ENCODE data around the gene CCM2.

DNA sequence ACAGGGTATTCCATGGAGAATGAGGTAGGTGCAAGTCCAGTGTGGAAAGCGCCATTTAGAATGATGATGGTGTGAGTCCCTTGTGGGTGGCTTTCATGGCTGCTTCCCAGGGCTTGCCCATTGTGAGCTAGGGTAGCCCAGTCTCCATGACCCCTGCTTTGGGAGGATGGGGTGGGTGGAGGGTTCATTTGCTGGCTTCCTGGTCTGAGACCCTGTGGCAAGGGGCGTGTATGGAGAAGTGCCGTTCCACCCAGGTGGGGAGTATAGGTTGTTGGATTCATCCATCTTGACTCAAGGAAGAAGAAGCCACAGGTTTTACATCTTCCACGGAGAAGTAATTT lies 27.7 kb downstream of the CCM2 start:
- TF ChIP-seq POLR2AphosphoS5 (IDR thresholded peaks at IDR 0.05) = no peak
- TF ChIP-seq POLR2A (IDR thresholded peaks at IDR 0.05) = no peak
- TF ChIP-seq, protein P1, sequence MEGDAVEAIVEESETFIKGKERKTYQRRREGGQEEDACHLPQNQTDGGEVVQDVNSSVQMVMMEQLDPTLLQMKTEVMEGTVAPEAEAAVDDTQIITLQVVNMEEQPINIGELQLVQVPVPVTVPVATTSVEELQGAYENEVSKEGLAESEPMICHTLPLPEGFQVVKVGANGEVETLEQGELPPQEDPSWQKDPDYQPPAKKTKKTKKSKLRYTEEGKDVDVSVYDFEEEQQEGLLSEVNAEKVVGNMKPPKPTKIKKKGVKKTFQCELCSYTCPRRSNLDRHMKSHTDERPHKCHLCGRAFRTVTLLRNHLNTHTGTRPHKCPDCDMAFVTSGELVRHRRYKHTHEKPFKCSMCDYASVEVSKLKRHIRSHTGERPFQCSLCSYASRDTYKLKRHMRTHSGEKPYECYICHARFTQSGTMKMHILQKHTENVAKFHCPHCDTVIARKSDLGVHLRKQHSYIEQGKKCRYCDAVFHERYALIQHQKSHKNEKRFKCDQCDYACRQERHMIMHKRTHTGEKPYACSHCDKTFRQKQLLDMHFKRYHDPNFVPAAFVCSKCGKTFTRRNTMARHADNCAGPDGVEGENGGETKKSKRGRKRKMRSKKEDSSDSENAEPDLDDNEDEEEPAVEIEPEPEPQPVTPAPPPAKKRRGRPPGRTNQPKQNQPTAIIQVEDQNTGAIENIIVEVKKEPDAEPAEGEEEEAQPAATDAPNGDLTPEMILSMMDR (IDR thresholded peaks at IDR 0.05) = no peak
